Effector memory CD4-positive, alpha-beta T cell (primary cell): ENCODE data around the gene ABHD17B.

Experiments used
- DNase-seq, 3 donors: peaks; one replicate each; pipeline ENCODE4 v3.0.0-alpha.2; 2020
- H3K27ac ChIP-seq: 2 replicates; pipeline ENCODE4 v1.7.0; 2013; ENCODE audit warnings: mild to moderate bottlenecking, low read length, moderate library complexity; ENCODE audit not compliant: insufficient read depth, poor library complexity, severe bottlenecking
- H3K27me3 ChIP-seq: replicated peaks from 2 replicates; pipeline ENCODE4 v1.7.0; 2013; ENCODE audit warnings: mild to moderate bottlenecking, low read length; ENCODE audit not compliant: insufficient read depth, control insufficient read depth, poor library complexity, severe bottlenecking
- H3K36me3 ChIP-seq: 2 replicates; pipeline ENCODE4 v1.7.0; 2013; ENCODE audit warnings: mild to moderate bottlenecking, low read length, moderate library complexity; ENCODE audit not compliant: control insufficient read depth, insufficient read depth
- H3K4me1 ChIP-seq: 2 replicates; pipeline ENCODE4 v1.7.0; 2013; ENCODE audit warnings: low read length, mild to moderate bottlenecking; ENCODE audit not compliant: control insufficient read depth, insufficient read depth, poor library complexity, severe bottlenecking
- H3K4me3 ChIP-seq: 2 replicates; pipeline ENCODE4 v1.7.0; 2013; ENCODE audit warnings: low read length, low read depth, mild to moderate bottlenecking; ENCODE audit not compliant: insufficient read depth, poor library complexity, severe bottlenecking
- H3K9me3 ChIP-seq: 2 replicates; pipeline ENCODE4 v1.7.0; 2013; ENCODE audit warnings: mild to moderate bottlenecking, low read length, moderate library complexity; ENCODE audit not compliant: control insufficient read depth

The ABHD17B gene

GRCh38 chr9:71897577-71897976 is 13.4 kb downstream of the ABHD17B start:
- no peak overlapping the region for H3K4me3 ChIP-seq
- no peak for DNase-seq
- peaks cover 14% of the 10 kb centered on the region for H3K4me1 ChIP-seq
- no peak overlapping the region for H3K27ac ChIP-seq
- H3K36me3 ChIP-seq, result no peaks in the 10 kb centered on the region
- no peaks in the 10 kb centered on the region for H3K9me3 ChIP-seq
- H3K27me3 ChIP-seq, result no peaks in the 10 kb centered on the region

DNA sequence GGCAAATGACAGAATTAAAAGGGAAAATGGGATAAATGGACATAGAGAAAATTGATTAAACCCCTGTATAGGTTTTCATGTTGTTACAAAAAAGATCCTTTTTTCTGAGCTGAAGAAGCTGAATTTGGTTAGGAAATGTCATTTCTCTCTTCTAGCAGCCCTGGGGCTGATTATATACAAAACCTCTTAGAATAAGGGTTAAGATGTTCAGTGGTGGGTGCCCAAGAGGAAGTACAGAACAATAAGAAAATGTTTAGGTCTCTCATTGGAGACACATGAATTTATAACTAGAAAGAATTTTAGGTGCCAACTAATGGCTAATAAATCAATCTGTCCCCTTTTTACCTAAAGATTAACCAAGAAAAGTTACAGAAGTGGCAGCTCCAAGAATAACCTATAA is 14.2 kb downstream of the ABHD17B start:
- no peak for DNase-seq
- Histone ChIP-seq H3K36me3 (no peaks in the 10 kb centered on the region), H3K27ac (no peak overlapping the region), H3K9me3 (no peaks in the 10 kb centered on the region), H3K4me3 (no peak overlapping the region), H3K27me3 (no peaks in the 10 kb centered on the region), H3K4me1 (peaks cover 14% of the 10 kb centered on the region)

GRCh38 chr9:71895955-71896354 is 15.0 kb downstream of the ABHD17B start:
- no peak overlapping the region for H3K27ac ChIP-seq
- H3K4me3 ChIP-seq, result no peak overlapping the region
- DNase-seq, result no peak
- no peaks in the 10 kb centered on the region for H3K36me3 ChIP-seq
- no peaks in the 10 kb centered on the region for H3K9me3 ChIP-seq
- no peaks in the 10 kb centered on the region for H3K27me3 ChIP-seq
- peaks cover 11% of the 10 kb centered on the region for H3K4me1 ChIP-seq

DNA sequence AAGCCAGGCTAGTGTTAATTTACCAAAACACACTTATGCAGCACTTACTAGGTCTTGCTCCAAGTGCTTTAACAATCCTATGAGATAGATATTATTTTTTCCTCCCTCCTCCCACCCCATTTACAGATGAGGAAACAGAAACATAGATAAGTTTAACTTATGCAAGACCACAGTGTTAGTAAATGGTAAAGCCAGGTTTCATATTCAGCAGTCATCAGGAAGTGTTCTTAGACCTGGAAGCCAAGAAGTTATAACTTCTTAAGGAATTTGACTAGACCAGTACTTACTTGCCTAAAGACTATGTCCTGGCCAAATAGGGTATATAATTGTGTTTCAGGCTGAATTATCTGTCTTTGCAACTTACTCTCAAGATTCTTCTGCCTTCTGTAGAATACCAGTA is 15.9 kb downstream of the ABHD17B start:
- Histone ChIP-seq H3K27ac (no peak overlapping the region), H3K9me3 (no peaks in the 10 kb centered on the region), H3K4me3 (no peak overlapping the region), H3K27me3 (no peaks in the 10 kb centered on the region), H3K36me3 (no peaks in the 10 kb centered on the region), H3K4me1 (peaks cover 11% of the 10 kb centered on the region)
- no peak for DNase-seq

GRCh38 chr9:71891557-71892189 is 19.3 kb downstream of the ABHD17B start:
- no peak for DNase-seq
- Histone ChIP-seq H3K4me3 (no peak overlapping the region), H3K9me3 (no peaks in the 10 kb centered on the region), H3K36me3 (no peaks in the 10 kb centered on the region), H3K27ac (no peak overlapping the region), H3K4me1 (no peaks in the 10 kb centered on the region), H3K27me3 (no peaks in the 10 kb centered on the region)

DNA sequence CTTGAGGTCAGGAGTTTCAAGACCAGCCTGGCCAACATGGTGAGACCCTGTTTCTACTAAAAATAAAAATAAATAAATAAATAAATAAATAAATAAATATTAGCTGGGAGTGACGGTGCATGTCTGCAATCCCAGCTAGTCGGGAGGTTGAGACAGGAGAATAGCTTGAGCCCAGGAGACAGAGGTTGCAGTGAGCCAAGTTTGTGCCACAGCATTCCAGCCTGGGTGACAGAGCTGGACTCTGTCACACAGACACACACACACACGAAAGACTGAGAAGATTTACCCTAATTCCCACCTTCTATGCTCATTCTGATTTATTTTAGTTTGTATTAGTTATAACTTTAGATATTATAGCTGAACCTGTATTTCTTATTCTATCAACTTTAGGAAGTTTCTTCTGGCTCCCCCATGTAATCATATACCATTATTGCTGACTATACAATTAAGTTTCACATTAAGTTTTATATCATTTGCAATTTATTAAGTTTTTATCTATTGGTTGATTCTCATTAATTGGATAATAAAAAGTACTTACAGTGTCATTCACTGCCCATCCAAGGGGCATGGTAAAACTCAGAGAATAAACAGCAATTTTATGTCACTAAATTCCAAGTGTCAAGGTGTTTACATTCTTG is 20.8 kb downstream of the ABHD17B start:
- Histone ChIP-seq H3K4me3 (no peak overlapping the region), H3K27ac (no peak overlapping the region), H3K36me3 (no peaks in the 10 kb centered on the region), H3K4me1 (no peaks in the 10 kb centered on the region), H3K27me3 (no peaks in the 10 kb centered on the region), H3K9me3 (no peaks in the 10 kb centered on the region)
- DNase-seq, result no peak

DNA sequence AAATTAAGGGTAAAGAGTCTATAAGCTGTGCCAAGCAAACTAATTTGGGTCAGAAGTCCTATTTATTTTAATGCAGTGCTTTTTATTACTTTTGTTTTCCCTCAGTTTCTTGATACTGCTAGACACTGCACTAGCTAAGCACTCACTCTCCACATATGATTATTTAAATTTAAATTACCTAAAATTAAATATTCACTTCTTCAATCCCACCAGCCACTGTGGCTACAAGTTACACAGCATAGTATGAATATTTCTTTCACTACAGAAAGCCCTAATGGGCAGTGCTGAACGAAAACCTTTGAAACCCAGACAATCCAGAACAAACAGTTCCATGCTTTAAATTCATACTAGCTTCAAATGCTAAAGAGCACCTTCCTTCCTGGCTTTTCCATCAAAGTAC is 23.6 kb downstream of the ABHD17B start:
- Histone ChIP-seq H3K4me1 (no peaks in the 10 kb centered on the region), H3K27me3 (no peaks in the 10 kb centered on the region), H3K27ac (no peak overlapping the region), H3K4me3 (no peak overlapping the region), H3K9me3 (no peaks in the 10 kb centered on the region), H3K36me3 (no peaks in the 10 kb centered on the region)
- DNase-seq, result no peak

- no peak for DNase-seq
- no peaks in the 10 kb centered on the region for H3K27me3 ChIP-seq
These were observed 24.5 kb downstream of the ABHD17B start for GRCh38 chr9:71886541-71886940.

GRCh38 chr9:71886015-71886414 is 25.0 kb downstream of the ABHD17B start:
- no peaks in the 10 kb centered on the region for H3K36me3 ChIP-seq
- H3K9me3 ChIP-seq, result no peaks in the 10 kb centered on the region
- no peak overlapping the region for H3K27ac ChIP-seq
- H3K27me3 ChIP-seq, result no peaks in the 10 kb centered on the region
- H3K4me3 ChIP-seq, result no peak overlapping the region
- DNase-seq, result no peak
- H3K4me1 ChIP-seq, result no peaks in the 10 kb centered on the region

More at GRCh38 chr9:71886541-71886940, 24.5 kb downstream of the ABHD17B start:
- Histone ChIP-seq H3K9me3 (no peaks in the 10 kb centered on the region), H3K4me3 (no peak overlapping the region), H3K36me3 (no peaks in the 10 kb centered on the region), H3K4me1 (no peaks in the 10 kb centered on the region), H3K27ac (no peak overlapping the region)

DNA sequence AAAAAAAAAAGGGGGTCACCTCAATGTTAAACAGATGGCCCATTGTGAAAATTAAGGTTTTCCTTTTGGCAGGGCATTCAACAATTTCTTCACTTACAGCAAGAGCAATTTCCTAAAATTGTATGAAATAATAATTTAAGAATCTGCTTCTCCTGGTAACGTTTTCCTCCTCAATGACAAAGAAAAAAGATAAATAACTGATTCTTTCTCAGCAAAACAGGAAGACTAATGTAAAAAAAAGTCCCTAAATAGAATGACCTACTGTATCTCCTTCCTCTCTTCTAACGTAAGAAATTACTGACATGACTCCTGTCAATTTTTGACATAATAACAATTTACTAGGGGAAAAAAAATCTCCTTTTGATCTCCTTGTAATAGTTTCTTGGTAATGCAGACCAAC is 25.5 kb downstream of the ABHD17B start:
- H3K4me3 ChIP-seq, result no peak overlapping the region
- no peaks in the 10 kb centered on the region for H3K4me1 ChIP-seq
- no peaks in the 10 kb centered on the region for H3K9me3 ChIP-seq
- no peak for DNase-seq
- no peaks in the 10 kb centered on the region for H3K36me3 ChIP-seq
- H3K27ac ChIP-seq, result no peak overlapping the region
- H3K27me3 ChIP-seq, result no peaks in the 10 kb centered on the region
